SIG-M5 treated with dmso at 0.1 percent for 504 hours (cell line): ENCODE data around the gene BTBD9.

Experiments used
- DNase-seq: peaks from one replicate; lab custom pipeline; 2025; ENCODE audit not compliant: unreplicated experiment; lab: John Stamatoyannopoulos, UW

The BTBD9 gene

DNA sequence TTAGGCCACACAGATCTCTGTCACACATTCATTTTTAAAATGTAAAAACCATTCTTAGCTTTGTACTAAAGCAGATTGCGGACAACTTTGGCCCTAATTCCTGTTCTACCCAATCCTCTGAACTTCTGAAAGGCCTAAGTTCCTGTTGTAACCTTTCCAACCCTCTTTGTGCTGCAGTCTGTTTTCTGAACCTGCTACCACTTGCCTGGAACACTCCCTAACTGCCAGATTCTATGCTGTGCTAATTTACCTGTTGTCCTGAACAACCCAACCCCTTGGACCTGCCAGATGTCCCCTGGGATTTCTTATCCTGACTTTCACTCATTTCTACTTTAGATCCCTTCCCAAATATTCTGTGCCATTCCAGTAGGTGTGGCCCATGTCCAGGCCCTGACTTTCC is 421.5 kb downstream of the BTBD9 start:
- no peak for DNase-seq

DNA sequence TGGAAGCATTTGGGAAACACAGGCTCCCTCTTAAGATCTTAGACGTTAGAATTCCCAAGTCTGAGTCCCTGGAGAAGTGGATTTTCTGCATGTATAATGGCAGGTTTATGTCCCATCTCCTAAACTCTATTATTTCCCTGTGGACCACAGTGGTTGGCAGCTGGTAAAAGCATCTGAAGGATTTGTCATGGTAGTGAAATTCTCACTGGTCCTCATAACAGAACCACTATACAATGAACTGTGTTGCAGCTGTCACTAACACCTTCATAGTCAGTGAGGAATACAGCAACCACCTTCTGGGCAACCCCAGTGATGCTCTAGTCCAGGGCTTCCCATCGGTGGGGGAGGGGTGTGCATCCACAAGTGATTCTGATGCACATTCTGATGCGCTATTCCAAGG is 423.3 kb downstream of the BTBD9 start:
- DNase-seq: no peak

DNA sequence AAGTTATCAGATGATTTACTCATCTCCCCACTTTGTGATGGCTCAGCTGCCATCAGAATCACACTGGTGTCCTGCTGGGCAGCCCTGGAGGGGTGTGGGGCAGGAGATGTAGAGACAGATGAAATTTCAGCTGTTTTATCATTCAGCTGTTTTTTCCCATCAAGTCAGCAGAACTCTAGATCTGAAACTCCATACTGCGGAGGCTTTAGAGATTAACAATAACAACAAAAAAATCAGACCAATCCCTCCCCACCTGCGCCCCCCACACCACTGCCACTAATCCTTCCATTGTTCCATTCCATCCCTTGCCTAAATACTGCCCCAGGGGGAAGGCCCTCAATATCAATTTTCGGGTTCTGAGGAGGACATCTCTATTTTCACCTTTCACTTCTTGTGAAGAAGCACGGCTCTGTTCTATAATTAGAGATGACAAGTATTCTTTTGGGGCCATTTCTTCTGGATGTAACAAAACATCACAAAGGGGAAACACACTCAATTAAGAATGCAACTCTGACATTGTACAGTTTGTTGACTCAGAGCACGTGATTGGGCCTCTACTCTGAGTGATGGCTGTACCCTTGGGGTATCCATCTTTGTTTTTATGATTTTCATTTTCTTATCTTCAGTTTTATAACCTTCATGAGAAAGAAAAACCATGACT is 423.9 kb downstream of the BTBD9 start:
- no peak for DNase-seq

DNA sequence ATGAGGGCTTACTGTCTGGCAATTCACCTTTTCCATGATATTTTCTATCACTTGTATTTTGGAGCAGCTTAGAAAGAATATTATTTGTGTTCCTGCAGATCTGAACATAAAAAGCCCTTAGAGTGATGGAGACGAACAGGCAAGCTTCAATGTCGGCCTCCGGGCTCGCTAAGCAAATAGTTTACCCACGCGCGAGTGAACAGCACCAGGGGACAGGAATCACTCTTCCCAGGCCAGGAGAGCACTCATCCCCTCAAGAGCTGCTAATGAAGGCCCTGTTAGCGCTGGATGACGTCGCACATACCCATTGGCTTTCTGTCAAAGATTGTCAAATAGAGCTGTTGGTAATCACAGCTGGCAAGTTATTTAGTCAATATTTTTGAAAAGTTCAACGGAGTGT is 424.5 kb downstream of the BTBD9 start:
- DNase-seq: no peak

DNA sequence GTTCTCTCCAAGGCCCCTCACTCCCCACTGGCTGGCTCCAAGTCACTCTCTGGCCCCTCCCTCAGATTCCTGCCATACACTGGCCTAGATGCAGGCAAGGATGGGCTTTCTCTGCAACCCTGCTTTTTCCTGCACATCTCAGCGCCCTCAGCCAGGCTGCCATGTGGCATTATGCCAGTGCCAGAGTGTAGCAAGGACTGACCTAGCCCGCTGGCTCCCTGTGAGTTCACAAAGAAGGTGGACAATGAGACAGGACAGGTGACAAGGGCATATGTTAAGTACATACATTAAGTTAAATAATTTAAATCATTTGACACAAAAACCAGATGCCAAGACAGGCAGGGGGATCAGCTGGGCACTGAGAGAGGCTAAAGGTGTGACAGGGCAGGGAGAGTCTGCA is 425.6 kb downstream of the BTBD9 start:
- DNase-seq: no peak

DNA sequence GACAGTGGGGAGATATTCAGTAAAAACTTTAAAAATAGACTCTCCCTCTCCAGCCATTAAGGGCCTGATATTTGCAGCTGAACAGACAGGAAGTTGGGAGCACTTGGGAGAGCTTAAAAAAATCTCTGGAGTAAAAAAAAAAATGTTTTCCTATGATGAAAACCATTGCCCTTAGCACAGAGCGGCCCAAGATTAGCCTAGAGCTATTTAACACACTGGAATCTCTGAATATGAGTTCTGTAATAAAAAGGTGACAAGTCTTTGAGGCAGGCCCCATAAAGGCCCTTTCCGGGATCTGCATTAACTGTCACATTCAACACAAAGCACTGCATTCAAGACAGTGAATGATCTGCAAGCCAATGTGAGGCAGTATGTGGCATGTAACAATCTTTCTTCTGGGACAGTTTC is 426.5 kb downstream of the BTBD9 start:
- no peak for DNase-seq

DNA sequence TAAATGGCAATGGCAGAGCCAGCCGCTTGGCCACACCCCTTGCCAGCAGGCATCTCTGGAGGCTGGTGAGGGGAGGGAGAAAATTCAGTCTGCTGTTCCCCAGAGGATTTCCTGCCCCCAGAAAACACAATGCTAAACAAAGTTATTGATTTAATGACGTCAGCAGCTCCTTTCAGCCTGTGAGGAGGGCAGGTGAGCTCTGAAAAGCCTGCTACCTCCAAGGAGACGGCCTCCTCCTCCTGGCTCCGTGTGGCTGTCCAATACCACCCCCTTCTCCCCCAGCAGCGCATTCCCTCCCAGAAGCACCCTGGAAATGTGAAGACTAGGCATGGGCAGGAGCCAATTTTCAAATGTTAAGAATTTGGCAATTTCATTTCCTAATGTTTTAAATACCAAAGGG is 427.1 kb downstream of the BTBD9 start:
- DNase-seq: no peak

DNA sequence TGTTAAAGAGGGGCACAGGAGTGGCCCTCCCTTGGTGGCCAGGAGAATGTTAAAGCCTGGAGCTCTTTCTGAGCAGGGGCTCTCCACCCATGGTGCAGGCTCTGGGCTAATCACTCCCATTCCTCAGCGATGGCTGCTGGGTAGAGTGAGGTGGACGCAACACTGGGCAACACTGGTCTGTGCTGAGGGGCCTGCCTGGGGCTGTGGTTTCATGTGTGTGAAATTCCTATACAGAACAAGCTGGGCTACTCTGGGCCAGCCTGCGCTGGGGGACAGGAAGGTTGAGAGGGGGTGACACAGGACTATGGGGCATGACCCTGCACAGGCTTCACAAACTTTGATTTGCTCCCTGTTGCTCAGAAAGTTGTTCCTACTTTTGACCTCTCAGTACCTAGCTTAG is 427.6 kb downstream of the BTBD9 start:
- DNase-seq: no peak

DNA sequence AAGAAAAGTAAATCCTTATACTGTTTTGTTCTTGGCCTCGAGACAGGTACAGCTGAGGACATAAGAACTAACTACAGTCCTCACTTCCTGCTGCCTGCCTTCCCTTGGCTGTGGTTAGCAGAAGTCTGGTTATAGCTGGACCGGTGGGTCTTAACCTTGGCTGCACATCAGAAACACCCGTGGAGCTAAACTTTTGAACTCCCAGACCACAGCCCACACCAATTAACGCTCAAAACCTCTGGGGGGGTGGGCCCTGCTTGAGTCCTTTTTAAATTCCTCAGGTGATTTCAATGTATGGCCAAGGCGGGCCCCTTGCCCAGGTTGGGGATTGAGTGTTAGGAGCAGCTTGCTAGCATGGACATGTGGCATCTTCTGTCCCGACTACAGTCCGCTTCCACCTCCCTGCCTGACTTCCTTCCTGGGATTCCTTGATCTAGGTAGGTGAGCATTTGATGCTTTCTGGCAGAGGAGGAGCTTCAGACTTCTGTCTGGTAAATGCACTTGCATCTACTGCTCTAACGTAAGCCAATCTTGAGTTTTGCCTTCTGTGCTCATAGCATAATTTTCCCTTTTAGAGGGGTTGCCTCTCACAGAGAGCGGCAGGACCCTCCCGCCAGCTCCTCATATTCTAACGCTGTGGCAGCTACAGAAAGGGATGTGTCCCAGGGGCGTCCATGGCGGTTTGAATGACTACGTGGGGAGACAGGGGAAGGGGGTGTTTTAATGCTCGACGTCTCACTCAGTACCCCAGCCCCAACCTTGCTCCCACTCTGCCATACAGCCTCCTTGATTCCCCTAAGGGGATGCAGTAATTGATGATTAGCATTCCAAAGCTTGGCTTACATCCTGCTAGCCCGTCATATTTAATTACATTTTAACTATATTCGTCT is 430.1 kb downstream of the BTBD9 start:
- DNase-seq: no peak

DNA sequence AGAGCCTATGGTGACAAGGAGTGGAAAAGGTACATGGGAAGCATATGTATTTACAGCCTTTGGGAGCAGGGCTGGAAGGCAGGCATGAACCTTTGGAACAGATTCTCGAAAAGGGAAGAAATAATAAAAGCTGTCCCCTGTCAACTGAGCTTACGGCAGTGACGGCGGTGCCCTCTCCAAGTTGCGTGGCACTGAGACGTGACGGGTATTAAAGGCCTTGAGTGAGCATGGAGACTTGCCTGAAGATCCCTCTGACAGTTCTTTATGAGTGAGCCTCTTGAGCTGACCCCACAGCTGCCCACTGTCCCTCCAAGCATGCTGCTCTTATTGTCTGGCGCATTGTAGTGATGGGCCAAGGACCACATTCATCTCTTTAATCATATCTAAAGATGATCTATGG is 431.7 kb downstream of the BTBD9 start:
- DNase-seq: no peak

DNA sequence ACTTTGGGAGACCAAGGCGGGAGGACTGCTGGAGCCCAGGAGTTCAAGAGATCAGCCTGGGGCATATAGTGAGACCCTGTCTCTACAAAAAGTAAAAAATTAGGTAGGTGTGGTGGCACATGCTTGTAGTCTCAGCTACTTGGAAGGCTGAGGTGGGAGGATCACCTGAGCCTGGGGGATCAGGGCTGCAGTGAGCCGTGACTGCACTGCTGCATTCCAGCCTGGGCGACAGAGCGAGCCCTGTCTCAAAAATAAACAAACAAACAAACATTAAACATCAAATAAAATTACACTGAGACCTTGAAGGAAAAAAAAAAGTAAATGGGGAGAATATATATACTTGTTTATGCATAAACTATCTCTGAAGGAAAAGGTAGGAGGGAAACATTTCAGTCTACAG is 432.4 kb downstream of the BTBD9 start:
- no peak for DNase-seq

DNA sequence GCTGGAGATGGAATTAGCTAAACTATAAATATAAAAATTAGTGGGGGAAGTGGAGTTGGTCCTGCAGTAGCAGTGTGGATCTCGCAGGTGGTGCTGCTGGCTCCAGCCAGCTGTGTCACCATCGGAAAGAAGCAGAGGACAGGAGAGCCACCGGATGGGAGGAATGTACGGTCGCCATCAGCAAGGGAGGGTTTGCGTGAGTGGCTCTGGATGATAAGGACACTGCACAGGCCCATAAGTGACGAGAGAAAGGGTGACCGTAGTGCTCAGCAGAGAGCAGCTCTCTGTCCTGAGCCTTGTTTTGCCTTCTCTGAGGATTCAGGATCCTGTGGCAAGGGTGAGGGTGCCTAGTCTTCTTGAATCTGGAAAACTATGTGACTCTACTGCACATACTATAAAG is 441.5 kb downstream of the BTBD9 start:
- no peak for DNase-seq

DNA sequence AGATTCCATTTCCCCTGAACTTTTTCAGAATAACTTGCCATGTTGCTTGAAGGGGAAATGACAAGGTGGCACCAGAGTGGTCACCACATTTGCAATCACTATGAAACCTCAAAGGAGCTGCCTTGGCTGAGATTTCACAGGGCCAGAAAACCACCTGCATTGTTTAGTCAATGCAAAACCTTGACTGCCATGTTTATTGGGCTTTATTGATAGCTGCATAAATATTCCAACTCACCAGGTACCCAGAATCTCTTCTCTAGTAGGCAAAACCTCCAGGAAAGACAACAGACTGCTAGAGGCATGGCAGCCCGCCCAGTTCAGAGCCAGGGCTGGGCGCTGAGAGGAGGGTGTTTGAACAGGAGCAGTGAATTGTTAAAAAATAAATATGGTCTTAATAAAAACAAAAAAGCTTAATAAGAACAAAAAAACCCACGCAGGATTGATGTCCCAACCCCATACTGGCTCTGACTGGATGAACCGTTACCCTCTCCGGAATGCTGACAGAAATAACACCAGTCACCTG is 444.6 kb downstream of the BTBD9 start:
- no peak for DNase-seq

DNA sequence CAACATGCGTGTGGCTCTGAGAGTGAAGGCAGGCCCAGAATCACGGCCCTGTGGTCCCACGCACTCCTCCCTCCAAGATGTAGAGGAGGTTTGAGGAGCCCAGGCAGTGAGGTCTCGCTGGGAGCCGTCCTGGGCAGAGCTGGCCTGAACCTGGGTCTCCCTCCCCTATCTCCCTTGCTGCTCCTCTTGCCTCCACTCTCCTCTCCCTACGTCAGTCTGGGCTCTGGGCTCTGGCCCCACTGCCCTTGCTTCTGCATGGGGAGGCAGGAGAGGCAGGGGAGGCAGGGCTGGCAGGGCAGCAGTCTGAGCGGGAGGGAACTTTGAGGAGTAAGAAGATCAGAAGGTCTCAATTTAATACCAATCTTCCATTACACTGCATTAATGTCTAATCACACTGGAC is 445.1 kb downstream of the BTBD9 start:
- DNase-seq: no peak

DNA sequence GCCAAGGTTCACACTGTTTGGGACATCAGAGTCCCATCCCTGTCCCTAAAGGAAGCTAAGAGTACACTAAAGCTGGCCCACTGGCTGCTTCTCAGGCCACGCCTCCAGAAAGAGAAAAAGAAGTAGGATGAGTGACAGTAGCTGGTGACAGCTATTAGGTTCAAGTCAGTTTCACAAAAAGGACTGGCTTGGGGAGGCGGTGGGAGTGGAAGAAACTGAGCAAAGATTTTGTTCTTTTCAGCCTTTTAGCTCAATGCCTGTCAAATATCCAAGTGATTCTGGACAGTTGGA is 445.5 kb downstream of the BTBD9 start:
- no peak for DNase-seq

DNA sequence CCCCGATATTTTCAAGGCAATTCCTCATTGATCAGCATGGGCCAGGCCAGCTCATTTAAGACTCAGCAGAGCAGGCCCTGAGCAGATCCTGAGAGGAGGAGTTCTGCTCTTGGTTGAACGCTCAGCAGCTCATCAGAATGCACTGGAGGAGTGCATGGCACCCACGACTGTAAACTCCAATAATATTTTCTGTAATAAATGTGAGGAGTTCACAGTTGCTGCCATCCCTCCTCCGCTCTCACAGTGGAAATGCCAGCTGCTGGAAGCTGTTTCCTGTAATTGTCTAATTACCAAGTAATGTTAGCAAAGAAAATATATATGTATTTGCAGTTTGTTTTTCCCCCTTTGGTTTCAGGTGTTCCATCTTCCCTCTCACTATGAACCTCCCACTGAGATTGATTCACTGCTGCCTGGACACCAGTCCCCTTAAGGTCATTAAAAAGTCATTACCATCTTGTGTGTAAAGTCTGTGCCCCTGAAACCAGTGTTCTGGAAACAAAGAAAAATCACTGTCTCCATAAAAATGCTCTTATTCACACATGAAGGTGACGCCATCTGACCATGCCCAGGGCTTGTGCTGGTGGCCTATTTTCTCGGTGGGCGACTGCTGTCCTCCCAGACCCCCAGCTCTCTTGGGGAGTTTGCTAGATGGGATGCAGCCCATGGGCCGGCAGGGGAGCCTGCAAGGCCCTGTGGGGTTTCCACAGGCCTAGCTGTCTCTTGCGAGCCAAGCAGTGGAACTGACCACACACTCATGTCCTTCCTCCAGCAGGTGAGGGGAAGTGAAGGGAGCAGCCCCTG is 446.0 kb downstream of the BTBD9 start:
- no peak for DNase-seq

DNA sequence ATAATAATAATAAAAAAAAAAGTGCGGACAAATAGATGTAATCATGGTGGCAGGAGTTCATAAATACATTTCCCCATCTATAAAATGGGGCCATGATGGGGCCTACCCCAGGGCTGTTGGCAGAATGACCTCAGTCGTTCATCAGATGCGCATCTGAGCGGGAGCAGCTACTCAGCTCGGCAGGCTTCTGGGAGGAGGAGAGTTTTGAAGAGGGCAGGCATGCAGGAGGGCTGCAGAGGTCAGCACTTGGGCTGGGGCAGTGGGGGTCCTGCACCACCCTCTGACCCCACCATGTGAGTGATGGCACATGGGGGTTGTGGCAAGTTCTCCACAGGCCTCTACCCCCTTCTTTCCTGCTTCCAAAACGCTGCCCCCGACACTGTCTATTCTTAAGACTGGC is 446.7 kb downstream of the BTBD9 start:
- DNase-seq: no peak

DNA sequence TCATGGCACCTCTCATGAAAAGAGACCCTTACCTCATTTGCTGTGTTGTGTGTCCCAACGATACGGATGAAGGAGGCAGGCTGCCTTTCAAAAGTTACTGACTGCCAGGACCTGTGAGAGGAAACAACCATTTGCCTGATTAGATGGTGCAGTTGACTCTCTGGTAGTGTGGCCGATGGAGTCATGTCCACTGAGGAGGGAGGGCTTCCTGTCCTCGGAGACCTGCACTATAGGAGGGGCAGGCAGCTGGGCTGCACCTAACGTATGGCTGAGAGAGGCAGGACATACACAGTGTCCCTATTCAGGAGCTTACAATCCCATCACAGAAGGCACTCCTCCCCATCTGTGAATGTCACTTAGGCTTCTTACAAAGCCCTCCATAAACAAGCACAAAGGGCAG is 447.2 kb downstream of the BTBD9 start:
- no peak for DNase-seq

DNA sequence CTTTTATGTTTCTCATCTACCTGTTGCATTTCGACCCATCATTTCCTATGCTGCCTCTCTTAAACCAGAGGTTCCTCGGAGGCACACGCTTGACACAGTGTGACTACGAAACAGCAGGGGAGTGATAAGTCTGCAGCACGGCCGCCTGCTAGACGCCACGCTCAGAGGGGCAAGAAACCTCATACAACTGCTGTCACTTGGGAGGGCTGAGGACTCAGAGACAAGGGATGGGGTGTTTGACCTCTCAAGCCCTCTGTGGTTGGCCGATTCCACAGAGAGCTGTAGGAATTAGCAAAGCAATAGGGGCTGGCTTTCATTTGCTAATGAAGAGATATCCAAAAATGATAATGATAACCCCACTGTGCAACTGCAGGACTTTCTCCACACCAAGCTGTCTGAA is 447.7 kb downstream of the BTBD9 start:
- no peak for DNase-seq

DNA sequence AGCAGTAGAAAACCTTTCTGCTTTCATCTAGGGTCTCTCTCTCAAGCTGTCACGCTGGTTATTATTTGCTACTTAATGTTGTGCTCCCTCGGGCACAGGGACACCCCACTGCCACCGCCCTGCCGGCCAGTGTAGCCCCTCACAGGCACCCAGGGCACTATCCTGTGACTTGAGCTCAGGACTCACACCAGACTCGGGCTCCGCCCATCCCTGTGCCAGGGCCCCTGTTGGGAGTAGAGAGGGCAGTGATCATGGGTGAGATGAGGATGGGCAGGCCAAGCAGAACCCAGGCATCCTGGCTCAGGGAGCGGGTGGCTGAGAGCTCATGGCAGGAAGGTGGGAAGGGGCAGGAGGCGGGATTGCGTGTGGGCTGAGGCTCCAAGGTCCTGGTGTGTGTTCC is 448.3 kb downstream of the BTBD9 start:
- no peak for DNase-seq

DNA sequence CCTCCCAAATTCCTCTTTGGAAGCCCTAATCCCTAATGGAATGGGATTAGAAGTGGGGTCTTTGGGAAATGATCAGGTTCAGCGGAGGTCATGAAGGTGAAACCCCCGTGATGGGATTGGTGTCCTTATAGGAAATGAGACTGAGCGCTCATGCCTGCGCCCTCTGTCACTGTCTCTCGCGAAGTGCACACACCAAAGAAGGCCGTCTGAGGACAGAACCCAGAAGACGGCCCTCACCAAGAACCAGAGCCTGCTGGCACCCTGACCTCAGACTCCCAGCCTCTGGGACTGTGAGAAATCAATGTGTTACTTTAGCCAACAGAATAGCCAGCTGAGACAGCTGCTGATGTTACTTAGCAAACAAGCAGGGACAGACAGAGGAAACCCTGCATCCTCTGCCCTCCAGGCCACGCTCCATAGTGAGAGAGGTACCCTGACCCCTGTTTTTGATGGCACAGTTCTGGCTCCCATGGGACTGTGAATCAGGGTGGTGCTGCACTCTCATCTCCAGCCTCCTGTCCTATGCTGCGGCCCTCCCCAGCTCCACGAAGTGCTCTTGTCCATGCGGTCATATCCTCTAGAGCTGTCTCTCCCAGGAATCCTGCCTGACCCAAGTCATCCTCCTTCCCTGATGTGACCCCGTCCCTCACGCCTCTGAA is 450.9 kb downstream of the BTBD9 start:
- no peak for DNase-seq
